ENCODE measurements around the gene RAD51AP1. TPM values are rescaled to one million over a fixed set of nuclear protein-coding genes. Genes with fewer than 3 reads are reported as not detected.

Gene RAD51AP1
- polyA plus RNA-seq, 1 donor from 2014 or later, result 6.6 TPM

- no peak overlapping the region for H3K27ac ChIP-seq (ENCODE audit: low read length)
- H3K4me2 ChIP-seq (ENCODE audit: low read length), result peak overlapping the region; percentile 64
- no peaks in the 10 kb centered on the region for H3K9me2 ChIP-seq (ENCODE audit: insufficient read depth, low read length)
- no peak overlapping the region for H3K9ac ChIP-seq (ENCODE audit: low read length)
- no peaks in the 10 kb centered on the region for H3K9me3 ChIP-seq (ENCODE audit: low read length)
- no peaks in the 10 kb centered on the region for H3K27me3 ChIP-seq (ENCODE audit: insufficient read depth, low read depth, low read length)
- H3F3A ChIP-seq (ENCODE audit: insufficient read depth, low read length, poor library complexity, severe bottlenecking), result no peaks in the 10 kb centered on the region
- H4K20me1 ChIP-seq (ENCODE audit: insufficient read depth), result no peaks in the 10 kb centered on the region
- TF ChIP-seq RAD21 (conservative IDR thresholded peaks at IDR 0.05), result no peak
- no peak for TF ChIP-seq REST (IDR thresholded peaks at IDR 0.05; ENCODE audit: borderline replicate concordance)
- TF ChIP-seq SMC3 (conservative IDR thresholded peaks at IDR 0.05; ENCODE audit: poor library complexity), result no peak
- no peak for TF ChIP-seq MXI1 (conservative IDR thresholded peaks at IDR 0.05; ENCODE audit: poor library complexity, severe bottlenecking)
- TF ChIP-seq EZH2 (IDR thresholded peaks at IDR 0.05; ENCODE audit: borderline replicate concordance, insufficient read depth, low read length, poor library complexity, severe bottlenecking), result no peak
- TF ChIP-seq POLR2AphosphoS5 (IDR thresholded peaks at IDR 0.05), result no peak
- TF ChIP-seq, protein P1, sequence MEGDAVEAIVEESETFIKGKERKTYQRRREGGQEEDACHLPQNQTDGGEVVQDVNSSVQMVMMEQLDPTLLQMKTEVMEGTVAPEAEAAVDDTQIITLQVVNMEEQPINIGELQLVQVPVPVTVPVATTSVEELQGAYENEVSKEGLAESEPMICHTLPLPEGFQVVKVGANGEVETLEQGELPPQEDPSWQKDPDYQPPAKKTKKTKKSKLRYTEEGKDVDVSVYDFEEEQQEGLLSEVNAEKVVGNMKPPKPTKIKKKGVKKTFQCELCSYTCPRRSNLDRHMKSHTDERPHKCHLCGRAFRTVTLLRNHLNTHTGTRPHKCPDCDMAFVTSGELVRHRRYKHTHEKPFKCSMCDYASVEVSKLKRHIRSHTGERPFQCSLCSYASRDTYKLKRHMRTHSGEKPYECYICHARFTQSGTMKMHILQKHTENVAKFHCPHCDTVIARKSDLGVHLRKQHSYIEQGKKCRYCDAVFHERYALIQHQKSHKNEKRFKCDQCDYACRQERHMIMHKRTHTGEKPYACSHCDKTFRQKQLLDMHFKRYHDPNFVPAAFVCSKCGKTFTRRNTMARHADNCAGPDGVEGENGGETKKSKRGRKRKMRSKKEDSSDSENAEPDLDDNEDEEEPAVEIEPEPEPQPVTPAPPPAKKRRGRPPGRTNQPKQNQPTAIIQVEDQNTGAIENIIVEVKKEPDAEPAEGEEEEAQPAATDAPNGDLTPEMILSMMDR (IDR thresholded peaks at IDR 0.05; ENCODE audit: poor library complexity, severe bottlenecking), result no peak
- no peak for TF ChIP-seq EP300 (conservative IDR thresholded peaks at IDR 0.05; ENCODE audit: poor library complexity, severe bottlenecking)
- TF ChIP-seq TAF1 (IDR thresholded peaks at IDR 0.05; ENCODE audit: low read depth), result no peak
- H3K36me3 ChIP-seq (ENCODE audit: insufficient read depth, low read length), result peaks cover 3% of the 10 kb centered on the region
- peaks cover 42% of the 10 kb centered on the region for H3K79me2 ChIP-seq (replicated peaks; ENCODE audit: insufficient read depth, low read length)
- peak overlapping the region; percentile 93 for H2AFZ ChIP-seq (ENCODE audit: low read depth, low read length)
- H3K4me3 ChIP-seq (ENCODE audit: low read length), result peak overlapping the region; percentile 85
Measured at GRCh38 chr12:4539167-4539870, 629 bp downstream of the RAD51AP1 start.

- Histone ChIP-seq H3K36me3 (ENCODE audit: insufficient read depth, low read length) (no peaks in the 10 kb centered on the region), H3K79me2 (replicated peaks; ENCODE audit: insufficient read depth, low read length) (peaks cover 42% of the 10 kb centered on the region), H4K20me1 (ENCODE audit: insufficient read depth) (no peaks in the 10 kb centered on the region), H3K27me3 (ENCODE audit: insufficient read depth, low read depth, low read length) (no peaks in the 10 kb centered on the region), H3K9ac (ENCODE audit: low read length) (no peak overlapping the region), H3K4me2 (ENCODE audit: low read length) (no peak overlapping the region), H3K4me3 (ENCODE audit: low read length) (no peak overlapping the region), H3K9me2 (ENCODE audit: insufficient read depth, low read length) (no peaks in the 10 kb centered on the region), H3K9me3 (ENCODE audit: low read length) (no peaks in the 10 kb centered on the region), H3F3A (ENCODE audit: insufficient read depth, low read length, poor library complexity, severe bottlenecking) (no peaks in the 10 kb centered on the region), H2AFZ (ENCODE audit: low read depth, low read length) (no peak overlapping the region), H3K27ac (ENCODE audit: low read length) (no peak overlapping the region)
- TF ChIP-seq SMC3 (conservative IDR thresholded peaks at IDR 0.05; ENCODE audit: poor library complexity) (no peak), REST (IDR thresholded peaks at IDR 0.05; ENCODE audit: borderline replicate concordance) (no peak), MXI1 (conservative IDR thresholded peaks at IDR 0.05; ENCODE audit: poor library complexity, severe bottlenecking) (no peak), EZH2 (IDR thresholded peaks at IDR 0.05; ENCODE audit: borderline replicate concordance, insufficient read depth, low read length, poor library complexity, severe bottlenecking) (no peak), POLR2AphosphoS5 (IDR thresholded peaks at IDR 0.05) (no peak), EP300 (conservative IDR thresholded peaks at IDR 0.05; ENCODE audit: poor library complexity, severe bottlenecking) (no peak), TAF1 (IDR thresholded peaks at IDR 0.05; ENCODE audit: low read depth) (no peak), RAD21 (conservative IDR thresholded peaks at IDR 0.05) (no peak)
- TF ChIP-seq, protein P1 (IDR thresholded peaks at IDR 0.05; ENCODE audit: poor library complexity, severe bottlenecking), result no peak
Measured at GRCh38 chr12:4540170-4540569, 1.5 kb downstream of the RAD51AP1 start.

Data from neural cell (in vitro differentiated cells).